Activated naive CD8-positive, alpha-beta T cell treated with anti-CD3 and anti-CD28 coated beads for 36 hours (primary cell): ENCODE data around the gene PRODH2. TPM values are rescaled to one million over a fixed set of nuclear protein-coding genes. Genes with fewer than 3 reads are reported as not detected.

Experiments used
- DNase-seq: peaks from one replicate; pipeline ENCODE4 v3.0.0; 2021
- H3K27ac Mint-ChIP-seq: one replicate; pipeline ENCODE4 v1.8.0; 2022; ENCODE audit warnings: mild to moderate bottlenecking, moderate library complexity, mixed read lengths
- H3K27me3 Mint-ChIP-seq: one replicate; pipeline ENCODE4 v1.8.0; 2022; ENCODE audit warnings: mild to moderate bottlenecking, mixed read lengths
- H3K36me3 Mint-ChIP-seq: one replicate; pipeline ENCODE4 v1.8.0; 2021; ENCODE audit warnings: mild to moderate bottlenecking, mixed read lengths
- H3K4me1 Mint-ChIP-seq: one replicate; pipeline ENCODE4 v1.8.0; 2021; ENCODE audit warnings: mixed read lengths
- H3K4me3 Mint-ChIP-seq: one replicate; pipeline ENCODE4 v1.8.0; 2022; ENCODE audit warnings: mild to moderate bottlenecking, moderate library complexity, mixed read lengths
- H3K9me3 Mint-ChIP-seq: one replicate; pipeline ENCODE4 v1.8.0; 2022; ENCODE audit warnings: mixed read lengths
- total RNA-seq, 2 experiments: library from RNA; stranded (reverse); gene quantifications; one replicate each; pipeline ENCODE4 v1.2.3, GENCODE V29; 2021

Gene PRODH2
- total RNA-seq, 2 experiments from 2014 or later, result not detected

DNA sequence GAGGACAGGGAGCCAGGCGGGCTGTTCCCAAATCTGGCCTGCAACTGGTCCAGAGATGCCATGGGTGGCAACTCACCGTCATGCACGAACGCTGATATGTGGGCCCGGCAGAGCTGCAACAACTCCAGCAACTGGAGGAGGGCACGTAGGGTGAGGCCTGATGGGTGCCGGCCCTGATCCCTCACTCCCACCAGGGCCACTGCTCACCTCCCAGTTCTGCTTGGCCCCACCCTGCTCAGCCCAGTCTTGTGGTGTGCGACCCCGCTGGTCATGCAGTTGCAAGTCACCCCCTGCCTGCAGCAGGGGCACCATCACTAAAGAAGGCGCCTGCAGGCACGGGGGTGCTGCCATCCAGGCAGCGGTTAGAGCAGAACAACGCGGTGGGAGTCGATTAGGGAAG, 20.3 kb downstream of the PRODH2 start:
- DNase-seq, result no peak
- Mint-ChIP-seq H3K36me3 (no peaks in the 10 kb centered on the region), H3K27me3 (peaks cover 25% of the 10 kb centered on the region), H3K27ac (no peak overlapping the region), H3K4me3 (no peak overlapping the region), H3K9me3 (no peaks in the 10 kb centered on the region), H3K4me1 (peaks cover 5% of the 10 kb centered on the region)

- Mint-ChIP-seq H3K36me3 (no peaks in the 10 kb centered on the region), H3K4me3 (no peak overlapping the region), H3K9me3 (no peaks in the 10 kb centered on the region), H3K27me3 (peaks cover 20% of the 10 kb centered on the region), H3K4me1 (peaks cover under 1% of the 10 kb centered on the region), H3K27ac (no peak overlapping the region)
- no peak for DNase-seq
Measured at GRCh38 chr19:35791814-35792279, 20.8 kb downstream of the PRODH2 start.

GRCh38 chr19:35790981-35791813, 21.4 kb downstream of the PRODH2 start:
- no peaks in the 10 kb centered on the region for H3K9me3 Mint-ChIP-seq
- no peak overlapping the region for H3K27ac Mint-ChIP-seq
- H3K27me3 Mint-ChIP-seq, result peaks cover 14% of the 10 kb centered on the region
- H3K4me3 Mint-ChIP-seq, result no peak overlapping the region
- no peaks in the 10 kb centered on the region for H3K4me1 Mint-ChIP-seq
- no peaks in the 10 kb centered on the region for H3K36me3 Mint-ChIP-seq
- DNase-seq, result no peak

- no peaks in the 10 kb centered on the region for H3K4me1 Mint-ChIP-seq
- peaks cover 6% of the 10 kb centered on the region for H3K27me3 Mint-ChIP-seq
Measured at GRCh38 chr19:35789978-35790944, 22.4 kb downstream of the PRODH2 start.

DNA sequence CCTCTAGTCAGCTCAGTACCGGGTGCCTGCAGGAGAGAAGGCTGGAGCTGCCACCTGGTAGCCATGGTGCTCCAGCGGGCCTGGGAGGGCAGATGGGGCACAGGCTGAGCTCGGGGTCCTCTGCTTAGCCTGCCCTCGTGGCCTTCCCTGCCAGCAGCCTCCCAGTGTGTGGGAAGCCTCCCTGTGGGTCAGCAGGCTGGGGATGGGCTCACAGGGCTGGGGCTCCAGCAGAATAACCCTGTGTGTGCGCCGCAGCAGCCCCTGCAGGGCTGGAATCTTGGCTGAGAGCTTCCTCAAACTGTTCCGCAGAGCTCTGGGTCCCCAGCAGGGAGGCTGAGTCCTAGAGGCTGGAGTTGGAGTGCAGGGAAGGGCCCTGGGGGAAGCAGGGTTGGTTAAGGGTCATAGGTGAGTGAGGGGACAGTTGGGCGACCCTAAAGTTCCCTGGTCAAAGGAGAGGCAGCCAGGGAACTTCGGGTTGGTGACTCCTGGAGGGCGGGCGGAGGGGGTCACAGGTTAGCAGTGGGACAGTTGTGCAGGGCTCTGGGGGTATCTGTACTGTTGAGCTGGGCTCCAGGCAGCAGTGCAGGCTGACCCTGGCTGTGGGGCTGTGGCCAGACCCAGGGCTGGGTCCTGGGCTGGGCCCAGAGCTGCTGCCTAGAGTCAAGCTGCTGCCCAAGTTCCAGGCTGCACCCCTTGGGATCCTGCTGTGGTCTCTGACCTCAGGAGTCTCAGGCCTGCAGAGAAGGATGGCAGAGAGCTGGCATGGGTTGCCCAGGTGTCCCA, 23.3 kb downstream of the PRODH2 start:
- H3K36me3 Mint-ChIP-seq, result no peaks in the 10 kb centered on the region
- no peaks in the 10 kb centered on the region for H3K4me1 Mint-ChIP-seq
- no peaks in the 10 kb centered on the region for H3K9me3 Mint-ChIP-seq
- H3K27ac Mint-ChIP-seq, result no peak overlapping the region
- no peak for DNase-seq
- no peak overlapping the region for H3K4me3 Mint-ChIP-seq
- H3K27me3 Mint-ChIP-seq, result peaks cover 5% of the 10 kb centered on the region

More at GRCh38 chr19:35789978-35790944, 22.4 kb downstream of the PRODH2 start:
- no peak for DNase-seq
- no peaks in the 10 kb centered on the region for H3K36me3 Mint-ChIP-seq
- H3K4me3 Mint-ChIP-seq, result no peak overlapping the region
- H3K9me3 Mint-ChIP-seq, result no peaks in the 10 kb centered on the region
- H3K27ac Mint-ChIP-seq, result no peak overlapping the region

- no peaks in the 10 kb centered on the region for H3K27me3 Mint-ChIP-seq
- H3K27ac Mint-ChIP-seq, result no peak overlapping the region
- H3K9me3 Mint-ChIP-seq, result no peaks in the 10 kb centered on the region
- H3K4me3 Mint-ChIP-seq, result no peak overlapping the region
- no peaks in the 10 kb centered on the region for H3K36me3 Mint-ChIP-seq
- H3K4me1 Mint-ChIP-seq, result no peaks in the 10 kb centered on the region
- no peak for DNase-seq
Measured at GRCh38 chr19:35788205-35788960, 24.3 kb downstream of the PRODH2 start.

DNA sequence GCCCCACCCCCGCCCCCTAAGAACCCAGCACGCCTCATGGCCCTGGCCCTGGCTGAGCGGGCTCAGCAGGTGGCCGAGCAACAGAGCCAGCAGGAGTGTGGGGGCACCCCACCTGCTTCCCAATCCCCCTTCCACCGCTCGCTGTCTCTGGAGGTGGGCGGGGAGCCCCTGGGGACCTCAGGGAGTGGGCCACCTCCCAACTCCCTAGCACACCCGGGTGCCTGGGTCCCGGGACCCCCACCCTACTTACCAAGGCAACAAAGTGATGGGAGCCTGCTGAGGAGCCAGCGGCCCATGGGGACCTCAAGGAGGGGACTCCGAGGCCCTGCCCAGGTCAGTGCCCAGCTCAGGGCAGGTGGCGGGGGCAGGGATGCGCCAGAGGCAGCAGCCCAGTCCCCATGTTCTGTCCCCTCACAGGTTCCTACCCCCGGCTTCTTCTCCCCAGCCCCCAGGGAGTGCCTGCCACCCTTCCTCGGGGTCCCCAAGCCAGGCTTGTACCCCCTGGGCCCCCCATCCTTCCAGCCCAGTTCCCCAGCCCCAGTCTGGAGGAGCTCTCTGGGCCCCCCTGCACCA, 25.3 kb downstream of the PRODH2 start:
- H3K4me1 Mint-ChIP-seq, result no peaks in the 10 kb centered on the region

DNA sequence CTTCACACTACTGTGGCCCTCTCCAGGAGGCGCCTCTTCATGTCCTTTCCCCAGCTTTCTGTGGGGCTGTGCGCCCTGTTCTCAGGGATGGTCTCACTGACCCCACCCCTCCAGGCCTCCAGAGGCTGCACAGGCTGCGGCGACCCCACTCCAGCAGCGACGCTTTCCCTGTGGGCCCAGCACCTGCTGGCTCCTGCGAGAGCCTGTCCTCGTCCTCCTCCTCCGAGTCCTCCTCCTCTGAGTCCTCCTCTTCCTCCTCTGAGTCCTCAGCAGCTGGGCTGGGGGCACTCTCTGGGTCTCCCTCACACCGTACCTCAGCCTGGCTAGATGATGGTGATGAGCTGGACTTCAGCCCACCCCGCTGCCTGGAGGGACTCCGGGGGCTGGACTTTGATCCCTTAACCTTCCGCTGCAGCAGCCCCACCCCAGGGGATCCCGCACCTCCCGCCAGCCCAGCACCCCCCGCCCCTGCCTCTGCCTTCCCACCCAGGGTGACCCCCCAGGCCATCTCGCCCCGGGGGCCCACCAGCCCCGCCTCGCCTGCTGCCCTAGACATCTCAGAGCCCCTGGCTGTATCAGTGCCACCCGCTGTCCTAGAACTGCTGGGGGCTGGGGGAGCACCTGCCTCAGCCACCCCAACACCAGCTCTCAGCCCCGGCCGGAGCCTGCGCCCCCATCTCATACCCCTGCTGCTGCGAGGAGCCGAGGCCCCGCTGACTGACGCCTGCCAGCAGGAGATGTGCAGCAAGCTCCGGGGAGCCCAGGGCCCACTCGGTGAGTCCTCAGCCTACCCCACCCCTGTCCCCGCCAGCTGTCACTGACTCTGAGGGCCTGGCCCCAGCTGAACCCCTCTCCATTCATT, 26.1 kb downstream of the PRODH2 start:
- no peaks in the 10 kb centered on the region for H3K9me3 Mint-ChIP-seq
- DNase-seq, result no peak
- no peak overlapping the region for H3K4me3 Mint-ChIP-seq
- H3K27ac Mint-ChIP-seq, result no peak overlapping the region
- H3K36me3 Mint-ChIP-seq, result no peaks in the 10 kb centered on the region
- H3K4me1 Mint-ChIP-seq, result no peaks in the 10 kb centered on the region
- no peaks in the 10 kb centered on the region for H3K27me3 Mint-ChIP-seq

More for the DNA sequence above, 25.3 kb downstream of the PRODH2 start:
- H3K36me3 Mint-ChIP-seq, result no peaks in the 10 kb centered on the region
- H3K9me3 Mint-ChIP-seq, result no peaks in the 10 kb centered on the region
- H3K27ac Mint-ChIP-seq, result no peak overlapping the region
- DNase-seq, result no peak
- no peaks in the 10 kb centered on the region for H3K27me3 Mint-ChIP-seq
- no peak overlapping the region for H3K4me3 Mint-ChIP-seq

GRCh38 chr19:35785339-35785627, 27.4 kb downstream of the PRODH2 start:
- Mint-ChIP-seq H3K4me3 (no peak overlapping the region), H3K36me3 (no peaks in the 10 kb centered on the region), H3K9me3 (no peaks in the 10 kb centered on the region), H3K4me1 (no peaks in the 10 kb centered on the region), H3K27ac (no peak overlapping the region), H3K27me3 (no peaks in the 10 kb centered on the region)
- DNase-seq, result no peak

DNA sequence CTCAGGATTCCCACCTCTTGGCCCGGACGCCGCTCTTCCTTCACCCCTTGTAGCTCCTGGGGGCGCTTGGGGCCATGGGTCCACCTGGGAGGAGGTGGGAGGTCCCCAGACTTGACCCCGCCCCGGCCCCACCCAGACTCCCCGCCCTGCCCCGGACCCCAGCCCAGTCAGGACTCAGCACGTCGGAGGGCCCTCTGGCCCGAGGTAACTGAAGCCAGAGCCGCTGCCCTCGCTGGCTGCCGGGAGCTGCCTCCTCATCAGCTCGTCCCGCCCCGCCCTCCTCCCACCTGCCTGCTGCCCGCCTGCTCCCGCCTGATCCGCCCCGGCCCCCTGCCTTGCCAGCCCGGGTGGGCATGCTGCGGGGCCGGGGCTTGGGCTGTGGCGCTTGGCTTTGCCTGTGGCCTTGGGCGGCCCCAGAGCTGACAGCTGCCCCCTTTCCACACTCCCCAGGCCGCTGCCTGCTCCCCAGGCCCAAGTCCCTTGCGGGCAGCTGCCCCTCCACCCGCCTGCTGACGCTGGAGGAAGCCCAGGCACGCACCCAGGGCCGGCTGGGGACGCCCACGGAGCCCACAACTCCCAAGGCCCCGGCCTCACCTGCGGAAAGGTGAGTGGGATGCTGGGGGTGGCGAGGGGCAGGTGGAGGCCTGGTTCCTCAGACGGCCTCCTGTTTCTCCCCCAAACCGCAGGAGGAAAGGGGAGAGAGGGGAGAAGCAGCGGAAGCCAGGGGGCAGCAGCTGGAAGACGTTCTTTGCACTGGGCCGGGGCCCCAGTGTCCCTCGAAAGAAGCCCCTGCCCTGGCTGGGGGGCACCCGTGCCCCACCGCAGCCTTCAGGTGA, 27.9 kb downstream of the PRODH2 start:
- Mint-ChIP-seq H3K4me1 (no peaks in the 10 kb centered on the region), H3K36me3 (no peaks in the 10 kb centered on the region), H3K4me3 (no peak overlapping the region), H3K27ac (no peak overlapping the region), H3K27me3 (no peaks in the 10 kb centered on the region), H3K9me3 (no peaks in the 10 kb centered on the region)
- DNase-seq, result no peak

DNA sequence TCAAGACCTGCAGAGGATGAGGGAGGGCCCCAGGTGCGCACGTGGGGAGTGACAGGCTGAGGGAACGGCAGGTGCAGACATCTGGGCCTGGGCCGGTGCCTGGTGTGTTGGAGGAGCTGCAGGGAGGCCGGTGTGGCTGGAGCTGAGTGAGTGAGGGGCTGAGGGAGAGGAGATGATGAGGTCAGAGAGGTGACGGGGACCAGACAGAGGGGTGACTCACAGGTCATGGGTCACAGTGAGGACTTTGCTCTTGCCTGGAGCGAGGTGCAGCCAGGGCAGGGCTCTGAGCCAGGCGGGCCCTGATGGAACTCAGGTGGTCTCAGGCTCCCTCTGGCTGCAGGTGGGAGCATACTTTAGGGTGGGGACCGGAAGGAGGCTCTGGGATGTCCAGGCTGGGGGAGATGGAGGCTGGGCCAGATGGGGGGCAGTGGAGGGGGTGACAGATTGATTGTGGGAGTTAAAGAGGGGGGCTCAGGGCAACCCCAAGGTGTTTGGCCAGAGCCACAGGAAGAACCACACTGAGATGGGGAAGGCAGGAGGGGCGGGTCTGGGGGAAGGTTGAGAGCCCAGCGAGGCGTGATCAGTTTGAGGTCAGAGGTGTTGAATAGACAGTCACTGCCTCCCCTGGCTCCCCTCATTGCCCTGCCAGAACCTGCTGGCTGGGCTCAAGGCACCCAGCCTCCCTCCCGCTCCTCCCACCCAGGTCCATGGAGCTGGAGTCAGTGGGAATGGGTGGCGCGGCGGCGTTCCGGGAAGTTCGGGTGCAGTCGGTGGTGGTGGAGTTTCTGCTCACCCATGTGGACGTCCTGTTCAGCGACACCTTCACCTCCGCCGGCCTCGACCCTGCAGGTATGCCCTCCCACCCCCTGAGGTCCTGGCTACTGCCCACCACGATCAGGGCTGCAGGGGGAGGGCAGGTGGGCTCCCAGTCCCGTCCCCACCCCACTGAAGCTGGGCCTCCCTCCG, 28.9 kb downstream of the PRODH2 start:
- no peaks in the 10 kb centered on the region for H3K36me3 Mint-ChIP-seq
- H3K27ac Mint-ChIP-seq, result no peak overlapping the region
- DNase-seq, result no peak
- no peak overlapping the region for H3K4me3 Mint-ChIP-seq
- H3K9me3 Mint-ChIP-seq, result no peaks in the 10 kb centered on the region
- H3K27me3 Mint-ChIP-seq, result no peaks in the 10 kb centered on the region
- H3K4me1 Mint-ChIP-seq, result no peaks in the 10 kb centered on the region

DNA sequence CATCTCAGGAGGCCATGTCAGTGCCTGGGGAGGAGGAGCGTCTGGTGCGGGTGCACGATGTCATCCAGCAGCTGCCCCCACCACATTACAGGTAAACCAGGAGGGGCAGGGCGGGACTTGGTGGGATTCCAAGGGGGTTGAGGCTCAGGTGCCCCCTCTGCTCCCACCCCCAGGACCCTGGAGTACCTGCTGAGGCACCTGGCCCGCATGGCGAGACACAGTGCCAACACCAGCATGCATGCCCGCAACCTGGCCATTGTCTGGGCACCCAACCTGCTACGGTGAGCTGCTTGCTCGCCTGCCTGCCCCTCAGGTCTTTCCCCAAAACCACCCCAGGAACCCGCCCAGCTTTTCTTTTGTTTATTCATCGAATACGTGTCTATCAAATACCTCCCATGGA, 30.1 kb downstream of the PRODH2 start:
- no peaks in the 10 kb centered on the region for H3K27me3 Mint-ChIP-seq
- H3K4me3 Mint-ChIP-seq, result no peak overlapping the region
- no peaks in the 10 kb centered on the region for H3K9me3 Mint-ChIP-seq
- H3K4me1 Mint-ChIP-seq, result no peaks in the 10 kb centered on the region
- H3K27ac Mint-ChIP-seq, result no peak overlapping the region
- no peak for DNase-seq
- no peaks in the 10 kb centered on the region for H3K36me3 Mint-ChIP-seq
